LNCaP clone FGC (cell line): ENCODE measurements around the gene OR56B1.

Experiments
- DNase-seq: peaks from one replicate; pipeline ENCODE4 v3.0.0-alpha.2; 2011; ENCODE audit warnings: low read depth
- H3K4me3 ChIP-seq: 2 replicates; pipeline ENCODE4 v1.5.1; 2011; ENCODE audit warnings: mild to moderate bottlenecking, low read depth, low read length, control low read depth
- CTCF ChIP-seq: IDR thresholded peaks from 2 replicates; pipeline ENCODE4 v1.5.1; 2012; ENCODE audit warnings: mild to moderate bottlenecking; ENCODE audit not compliant: control insufficient read depth, insufficient read depth; ENCODE audit errors: extremely low read depth

Gene OR56B1

GRCh38 chr11:5726351-5726750, 9.9 kb upstream of the OR56B1 start:
- no peak overlapping the region for H3K4me3 ChIP-seq
- DNase-seq = no peak
- TF ChIP-seq CTCF = no peak

GRCh38 chr11:5727691-5728090, 8.6 kb upstream of the OR56B1 start:
- no peak for DNase-seq
- H3K4me3 ChIP-seq = no peak overlapping the region
- TF ChIP-seq CTCF = no peak

- H3K4me3 ChIP-seq = no peak overlapping the region
- TF ChIP-seq CTCF = no peak
- DNase-seq = no peak
These were observed 843 bp downstream of the OR56B1 start for GRCh38 chr11:5737091-5737490.

- DNase-seq = no peak
- H3K4me3 ChIP-seq = no peak overlapping the region
- no peak for TF ChIP-seq CTCF
These were observed 1.6 kb downstream of the OR56B1 start for GRCh38 chr11:5737670-5738392.

- DNase-seq = no peak
- H3K4me3 ChIP-seq = no peak overlapping the region
- no peak for TF ChIP-seq CTCF
These were observed 2.2 kb downstream of the OR56B1 start for GRCh38 chr11:5738431-5738830.

GRCh38 chr11:5746614-5747013, 10.4 kb downstream of the OR56B1 start:
- DNase-seq = no peak
- no peak overlapping the region for H3K4me3 ChIP-seq
- no peak for TF ChIP-seq CTCF

- no peak for TF ChIP-seq CTCF
- DNase-seq = no peak
- no peak overlapping the region for H3K4me3 ChIP-seq
These were observed 13.6 kb downstream of the OR56B1 start for GRCh38 chr11:5749836-5750235.
